ENCODE measurements around the gene VEGFA.

GRCh38 chr6:43819958-43820357, 49.9 kb downstream of the VEGFA start:
- no peak for TF ChIP-seq CTCF (IDR thresholded peaks at IDR 0.05)
- TF ChIP-seq POLR2A (IDR thresholded peaks at IDR 0.05) = no peak
